ENCODE results near the gene IL16.
"Not testable (repeated sequence)": the region's sequence is repeated elsewhere in the genome, so short reads cannot be mapped to it uniquely, and the experiment has no call there.

Gene IL16

DNA sequence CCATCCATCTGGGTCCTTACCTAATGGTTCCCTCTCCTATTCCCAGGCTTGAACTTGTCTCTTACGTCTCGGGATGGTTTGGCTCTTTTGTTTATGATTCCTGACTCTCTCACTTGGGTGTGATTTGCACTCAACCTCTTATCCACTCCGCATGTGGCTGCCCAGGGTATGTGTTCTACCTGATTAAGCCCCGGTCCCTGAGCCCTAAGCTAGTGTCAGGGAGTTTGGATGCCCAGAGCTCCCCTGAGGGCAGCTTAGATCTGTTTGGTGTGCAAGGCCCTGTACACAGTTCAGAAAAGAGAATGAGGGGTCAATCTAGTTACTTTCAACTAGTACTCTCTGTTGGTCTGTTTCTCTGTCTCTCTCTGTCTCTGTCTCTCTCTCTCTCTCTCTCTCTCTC is 143.2 kb downstream of the IL16 start:
- no peaks in the 10 kb centered on the region for H3K27me3 ChIP-seq
- DNase-seq, result no peak
- intact Hi-C loops (cut with DNase I; ENCODE audit: low total_unique reads), result no loop called here
- no peaks in the 10 kb centered on the region for H3K9me3 ChIP-seq
- no peak overlapping the region for H3K4me3 ChIP-seq
- no peaks in the 10 kb centered on the region for H3K36me3 ChIP-seq
- TF ChIP-seq, protein P1, sequence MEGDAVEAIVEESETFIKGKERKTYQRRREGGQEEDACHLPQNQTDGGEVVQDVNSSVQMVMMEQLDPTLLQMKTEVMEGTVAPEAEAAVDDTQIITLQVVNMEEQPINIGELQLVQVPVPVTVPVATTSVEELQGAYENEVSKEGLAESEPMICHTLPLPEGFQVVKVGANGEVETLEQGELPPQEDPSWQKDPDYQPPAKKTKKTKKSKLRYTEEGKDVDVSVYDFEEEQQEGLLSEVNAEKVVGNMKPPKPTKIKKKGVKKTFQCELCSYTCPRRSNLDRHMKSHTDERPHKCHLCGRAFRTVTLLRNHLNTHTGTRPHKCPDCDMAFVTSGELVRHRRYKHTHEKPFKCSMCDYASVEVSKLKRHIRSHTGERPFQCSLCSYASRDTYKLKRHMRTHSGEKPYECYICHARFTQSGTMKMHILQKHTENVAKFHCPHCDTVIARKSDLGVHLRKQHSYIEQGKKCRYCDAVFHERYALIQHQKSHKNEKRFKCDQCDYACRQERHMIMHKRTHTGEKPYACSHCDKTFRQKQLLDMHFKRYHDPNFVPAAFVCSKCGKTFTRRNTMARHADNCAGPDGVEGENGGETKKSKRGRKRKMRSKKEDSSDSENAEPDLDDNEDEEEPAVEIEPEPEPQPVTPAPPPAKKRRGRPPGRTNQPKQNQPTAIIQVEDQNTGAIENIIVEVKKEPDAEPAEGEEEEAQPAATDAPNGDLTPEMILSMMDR (IDR thresholded peaks at IDR 0.05), result no peak
- H3K4me1 ChIP-seq, result peaks cover 0 to 30% (median 21%) of the 10 kb centered on the region in 4 donors
- no peak overlapping the region for H3K27ac ChIP-seq

DNA sequence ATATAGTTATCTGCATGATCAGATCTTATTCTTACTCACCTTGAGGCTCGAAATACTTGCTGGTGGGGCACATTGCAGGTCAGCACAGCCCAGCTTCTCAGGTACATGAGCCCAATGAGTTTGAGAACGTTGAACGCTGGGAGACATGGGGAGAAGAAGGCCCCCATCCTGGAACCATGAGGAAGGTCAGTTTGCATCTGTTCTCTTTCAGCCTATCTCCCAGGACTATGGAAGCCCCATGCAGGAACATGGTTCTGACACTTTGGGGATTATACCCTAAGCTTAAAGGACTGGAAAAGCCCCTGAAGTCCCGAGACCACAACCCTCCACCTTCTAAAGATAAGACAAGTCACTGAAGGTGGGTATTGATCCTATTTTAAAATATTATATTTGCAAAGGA is 144.7 kb downstream of the IL16 start:
- Histone ChIP-seq H3K9me3 (no peaks in the 10 kb centered on the region), H3K27ac (no peak overlapping the region), H3K4me1 (peaks cover 0 to 30% (median 21%) of the 10 kb centered on the region in 4 donors), H3K4me3 (no peak overlapping the region), H3K36me3 (no peaks in the 10 kb centered on the region), H3K27me3 (no peaks in the 10 kb centered on the region)
- intact Hi-C loops (cut with DNase I; ENCODE audit: low total_unique reads), result no loop called here
- TF ChIP-seq, protein P1 (IDR thresholded peaks at IDR 0.05), result no peak
- DNase-seq, result no peak

DNA sequence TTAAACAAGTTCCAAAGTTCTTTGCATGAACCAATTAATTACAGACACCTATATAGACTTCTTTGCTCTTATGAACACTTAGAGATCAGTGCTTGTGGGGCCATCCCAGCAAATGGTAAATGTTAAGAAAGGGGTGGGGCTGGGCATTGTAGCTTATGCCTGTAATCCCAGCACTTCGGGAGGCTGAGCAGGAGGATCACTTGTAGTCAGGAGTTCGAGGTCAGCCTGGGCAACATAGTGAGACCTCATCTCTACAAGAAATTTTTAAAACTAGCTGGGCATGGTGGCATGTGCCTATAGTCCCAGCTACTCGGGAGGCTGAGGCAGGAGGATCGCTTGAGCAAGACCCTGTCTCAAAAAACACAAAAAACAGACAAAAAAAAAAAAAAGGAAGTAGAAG is 146.7 kb downstream of the IL16 start:
- H3K4me1 ChIP-seq, result peaks cover 0 to 13% (median 7%) of the 10 kb centered on the region in 4 donors
- H3K36me3 ChIP-seq, result no peaks in the 10 kb centered on the region
- H3K27ac ChIP-seq, result no peak overlapping the region
- DNase-seq, result no peak
- no peaks in the 10 kb centered on the region for H3K9me3 ChIP-seq
- no peak overlapping the region for H3K4me3 ChIP-seq
- H3K27me3 ChIP-seq, result no peaks in the 10 kb centered on the region
- intact Hi-C loops (cut with DNase I; ENCODE audit: low total_unique reads), result no loop called here
- TF ChIP-seq, protein P1 (IDR thresholded peaks at IDR 0.05), result no peak

DNA sequence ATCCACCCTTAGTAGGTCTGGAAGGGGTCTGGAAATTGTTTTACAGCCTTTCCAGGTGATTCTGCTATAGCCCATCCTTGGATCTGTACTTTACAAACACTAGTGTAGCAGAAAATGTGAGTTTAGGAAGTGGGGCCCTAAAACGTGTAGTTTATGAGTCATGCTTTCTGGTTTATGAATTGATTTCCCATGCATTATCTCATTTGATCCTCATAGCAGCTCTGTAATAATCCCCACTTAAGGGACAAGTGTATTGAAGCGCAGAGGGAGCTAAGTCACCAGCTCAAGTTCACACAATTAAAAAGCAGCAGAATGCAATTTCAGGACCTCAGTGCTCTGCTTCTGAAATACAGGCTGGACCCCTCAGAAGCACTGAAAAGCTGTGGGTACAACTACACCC is 149.9 kb downstream of the IL16 start:
- TF ChIP-seq, protein P1 (IDR thresholded peaks at IDR 0.05), result no peak
- no peak for DNase-seq
- Histone ChIP-seq H3K27ac (no peak overlapping the region), H3K4me3 (no peak overlapping the region), H3K9me3 (no peaks in the 10 kb centered on the region), H3K4me1 (no peaks in the 10 kb centered on the region), H3K36me3 (no peaks in the 10 kb centered on the region), H3K27me3 (no peaks in the 10 kb centered on the region)
- intact Hi-C loops (cut with DNase I; ENCODE audit: low total_unique reads), result no loop called here

DNA sequence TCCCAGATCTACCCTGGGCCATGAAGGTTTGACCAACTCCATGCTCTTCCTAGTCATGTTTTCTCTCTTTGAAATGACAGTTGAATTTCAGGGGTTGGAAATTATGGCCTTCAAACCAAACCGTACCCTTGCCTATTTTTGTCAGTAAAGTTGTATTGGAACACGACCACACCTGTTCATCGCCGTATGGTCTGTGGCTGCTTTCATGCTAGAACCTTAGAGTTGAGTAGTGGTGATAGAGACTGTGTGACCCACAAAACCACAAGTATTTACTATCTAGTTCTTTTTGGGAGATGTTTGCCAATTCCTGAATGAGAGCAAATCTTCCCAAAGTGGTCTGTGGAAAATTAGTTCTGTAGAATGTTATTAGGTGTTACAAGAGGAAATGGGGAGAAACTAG is 151.2 kb downstream of the IL16 start:
- Histone ChIP-seq H3K27me3 (no peaks in the 10 kb centered on the region), H3K9me3 (no peaks in the 10 kb centered on the region), H3K4me3 (no peak overlapping the region), H3K4me1 (no peaks in the 10 kb centered on the region), H3K36me3 (no peaks in the 10 kb centered on the region), H3K27ac (no peak overlapping the region)
- intact Hi-C loops (cut with DNase I; ENCODE audit: low total_unique reads), result no loop called here
- no peak for DNase-seq
- TF ChIP-seq, protein P1 (IDR thresholded peaks at IDR 0.05), result no peak

DNA sequence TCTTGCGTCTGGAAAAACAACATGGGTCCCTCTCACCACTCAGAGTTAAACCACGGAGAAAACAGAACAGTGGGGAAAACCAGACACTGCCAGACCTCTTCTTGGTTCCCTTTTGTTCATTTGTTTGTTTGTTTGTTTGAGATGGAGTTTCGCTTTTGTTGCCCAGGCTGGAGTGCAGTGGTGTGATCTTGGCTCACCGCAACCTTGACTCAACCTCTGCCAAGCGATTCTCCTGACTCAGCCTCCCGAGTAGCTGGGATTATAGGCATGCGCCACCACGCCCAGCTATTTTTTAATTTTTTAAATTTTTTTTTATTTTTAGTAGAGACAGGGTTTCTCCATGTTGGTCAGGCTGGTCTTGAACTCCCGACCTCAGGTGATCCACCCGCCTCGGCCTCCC is 152.0 kb downstream of the IL16 start:
- H3K27ac ChIP-seq; H3K36me3 ChIP-seq; DNase-seq; H3K4me3 ChIP-seq; H3K4me1 ChIP-seq; H3K27me3 ChIP-seq; H3K9me3 ChIP-seq; intact Hi-C loops (cut with DNase I; ENCODE audit: low total_unique reads): not testable (repeated sequence)

Data from tibial artery (tissue), 4 donors.